ENCODE results near the gene LSM14A. TPM values are rescaled to one million over a fixed set of nuclear protein-coding genes. Genes with fewer than 3 reads are reported as not detected.
"Not testable (repeated sequence)": the region's sequence is repeated elsewhere in the genome, so short reads cannot be mapped to it uniquely, and the experiment has no call there.

The LSM14A gene
- total and polyA plus RNA-seq, 4 donors: 60.8 to 106 (median 93.2) TPM

- H3K4me3 ChIP-seq (ENCODE audit: low read depth, low read length); DNase-seq (ENCODE audit: low read depth in 4 of 6, low spot score in 6 of 6); H3K27ac ChIP-seq (ENCODE audit: low read depth, low read length): not testable (repeated sequence)
Measured at GRCh38 chr19:34243138-34243875, 71.0 kb downstream of the LSM14A start.

DNA sequence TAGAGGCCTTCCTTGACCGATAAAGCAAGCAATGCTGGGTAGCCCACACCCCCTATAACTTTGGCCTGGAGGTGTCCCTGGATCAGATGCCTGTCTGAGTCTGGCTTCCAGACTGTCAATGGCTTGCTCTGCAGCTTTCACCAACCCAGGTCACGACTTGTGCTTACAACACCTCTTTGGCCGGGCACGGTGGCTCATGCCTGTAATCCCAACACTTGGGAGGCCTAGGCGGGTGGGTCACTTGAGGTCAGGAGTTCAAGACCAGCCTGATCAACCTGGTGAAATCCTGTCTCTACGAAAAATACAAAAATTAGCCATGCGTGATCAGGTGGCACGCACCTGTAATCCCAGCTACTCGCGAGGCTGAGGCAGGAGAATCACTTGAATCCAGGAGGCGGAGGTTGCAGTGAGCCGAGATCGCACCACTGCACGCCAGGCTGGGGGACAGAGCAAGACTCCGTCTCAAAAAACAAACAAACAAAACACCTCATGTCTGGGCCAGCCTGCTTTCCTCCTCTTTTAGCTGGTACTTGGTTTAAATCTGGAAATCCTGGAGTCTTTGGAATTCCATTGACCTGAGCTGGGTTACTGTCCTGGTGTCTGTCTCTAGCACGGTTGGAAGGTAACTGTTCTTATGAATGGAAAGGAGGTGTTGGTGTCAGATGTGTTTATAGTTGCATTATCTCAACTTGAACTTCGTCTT, 71.7 kb downstream of the LSM14A start:
- WGBS (ENCODE audit: insufficient coverage): 94% methylated on average over 12 of the region's 17 CpGs
- H3K27me3 ChIP-seq (ENCODE audit: control insufficient read depth, insufficient read depth, low read length): no peaks in the 10 kb centered on the region
- no peak for DNase-seq (ENCODE audit: low read depth in 4 of 6, low spot score in 6 of 6)
- peaks cover 2% of the 10 kb centered on the region for H3K4me1 ChIP-seq (ENCODE audit: control insufficient read depth, insufficient read depth, low read length)
- no peaks in the 10 kb centered on the region for H3K9me3 ChIP-seq (ENCODE audit: control insufficient read depth, insufficient read depth, low read length)
- no peak overlapping the region for H3K27ac ChIP-seq (ENCODE audit: low read depth, low read length)
- no peaks in the 10 kb centered on the region for H3K36me3 ChIP-seq (ENCODE audit: control insufficient read depth, insufficient read depth, low read length)
- no peak overlapping the region for H3K4me3 ChIP-seq (ENCODE audit: low read depth, low read length)

More at GRCh38 chr19:34243138-34243875, 71.0 kb downstream of the LSM14A start:
- not testable (repeated sequence) for H3K36me3 ChIP-seq (ENCODE audit: control insufficient read depth, insufficient read depth, low read length); H3K4me1 ChIP-seq (ENCODE audit: control insufficient read depth, insufficient read depth, low read length); H3K9me3 ChIP-seq (ENCODE audit: control insufficient read depth, insufficient read depth, low read length); H3K27me3 ChIP-seq (ENCODE audit: control insufficient read depth, insufficient read depth, low read length)
- WGBS (ENCODE audit: insufficient coverage): 95% methylated on average over 7 of the region's 10 CpGs

- H3K4me1 ChIP-seq (ENCODE audit: control insufficient read depth, insufficient read depth, low read length): peaks cover 2% of the 10 kb centered on the region
- no peak for DNase-seq (ENCODE audit: low read depth in 4 of 6, low spot score in 6 of 6)
- H3K27me3 ChIP-seq (ENCODE audit: control insufficient read depth, insufficient read depth, low read length): no peaks in the 10 kb centered on the region
- no peaks in the 10 kb centered on the region for H3K9me3 ChIP-seq (ENCODE audit: control insufficient read depth, insufficient read depth, low read length)
- H3K27ac ChIP-seq (ENCODE audit: low read depth, low read length): no peak overlapping the region
- WGBS (ENCODE audit: insufficient coverage): 91% methylated on average over 9 of the region's 13 CpGs
- H3K4me3 ChIP-seq (ENCODE audit: low read depth, low read length): no peak overlapping the region
- H3K36me3 ChIP-seq (ENCODE audit: control insufficient read depth, insufficient read depth, low read length): no peaks in the 10 kb centered on the region
Measured at GRCh38 chr19:34244611-34245299, 72.5 kb downstream of the LSM14A start.

DNA sequence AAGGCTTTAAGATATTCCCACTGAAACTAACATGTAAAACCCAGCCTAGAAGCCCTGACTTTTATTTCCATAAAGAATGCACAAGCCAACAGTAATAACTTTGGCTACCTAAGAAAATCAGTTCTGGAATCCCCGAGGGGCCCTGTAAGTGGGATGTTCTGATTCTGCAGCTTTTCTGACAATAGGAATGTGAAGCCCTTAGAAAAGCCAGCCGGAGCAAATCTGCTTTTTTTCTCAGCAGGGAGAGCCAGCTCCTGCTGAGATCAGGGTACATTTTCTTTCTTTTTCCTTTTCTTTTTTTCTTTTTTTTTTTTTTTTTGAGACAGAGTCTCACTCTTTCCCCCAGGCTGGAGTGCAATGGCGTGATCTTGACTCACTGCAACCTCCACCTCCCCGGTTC, 74.0 kb downstream of the LSM14A start:
- no peaks in the 10 kb centered on the region for H3K9me3 ChIP-seq (ENCODE audit: control insufficient read depth, insufficient read depth, low read length)
- no peaks in the 10 kb centered on the region for H3K36me3 ChIP-seq (ENCODE audit: control insufficient read depth, insufficient read depth, low read length)
- peak in 1 of 6 donors; percentile 62 for DNase-seq (ENCODE audit: low read depth in 4 of 6, low spot score in 6 of 6)
- no peaks in the 10 kb centered on the region for H3K27me3 ChIP-seq (ENCODE audit: control insufficient read depth, insufficient read depth, low read length)
- 40% methylated on average over 1 of the region's 4 CpGs for WGBS (ENCODE audit: insufficient coverage)
- H3K4me3 ChIP-seq (ENCODE audit: low read depth, low read length): no peak overlapping the region
- H3K4me1 ChIP-seq (ENCODE audit: control insufficient read depth, insufficient read depth, low read length): peaks cover 2% of the 10 kb centered on the region
- H3K27ac ChIP-seq (ENCODE audit: low read depth, low read length): no peak overlapping the region

DNA sequence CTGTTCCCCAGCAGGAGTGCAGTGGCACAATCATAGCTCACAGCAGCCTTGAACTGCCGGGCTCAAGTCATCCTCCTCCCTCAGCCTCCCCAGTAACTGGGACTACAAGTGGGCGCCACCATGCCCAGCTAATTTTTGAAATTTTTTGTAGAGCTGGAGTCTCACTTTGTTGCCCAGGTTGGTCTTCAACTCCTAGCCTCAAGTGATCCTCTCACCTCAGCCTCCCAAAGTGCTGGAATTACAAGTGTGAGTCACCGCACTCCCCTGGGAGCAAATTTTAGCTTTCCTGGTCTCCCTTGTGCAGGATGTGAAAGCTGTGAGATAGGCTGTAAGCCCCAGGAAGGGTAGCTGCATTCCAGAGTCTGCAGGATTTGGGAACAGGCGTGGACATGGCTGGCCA, 76.6 kb downstream of the LSM14A start:
- no peak overlapping the region for H3K4me3 ChIP-seq (ENCODE audit: low read depth, low read length)
- no peaks in the 10 kb centered on the region for H3K9me3 ChIP-seq (ENCODE audit: control insufficient read depth, insufficient read depth, low read length)
- H3K36me3 ChIP-seq (ENCODE audit: control insufficient read depth, insufficient read depth, low read length): no peaks in the 10 kb centered on the region
- WGBS (ENCODE audit: insufficient coverage): 96% methylated on average over 2 of the region's 4 CpGs
- H3K27me3 ChIP-seq (ENCODE audit: control insufficient read depth, insufficient read depth, low read length): no peaks in the 10 kb centered on the region
- H3K4me1 ChIP-seq (ENCODE audit: control insufficient read depth, insufficient read depth, low read length): peaks cover 5% of the 10 kb centered on the region
- DNase-seq (ENCODE audit: low read depth in 4 of 6, low spot score in 6 of 6): no peak
- no peak overlapping the region for H3K27ac ChIP-seq (ENCODE audit: low read depth, low read length)

- not testable (repeated sequence) for DNase-seq (ENCODE audit: low read depth in 4 of 6, low spot score in 6 of 6); H3K27ac ChIP-seq (ENCODE audit: low read depth, low read length); H3K9me3 ChIP-seq (ENCODE audit: control insufficient read depth, insufficient read depth, low read length); H3K4me3 ChIP-seq (ENCODE audit: low read depth, low read length); H3K36me3 ChIP-seq (ENCODE audit: control insufficient read depth, insufficient read depth, low read length); H3K27me3 ChIP-seq (ENCODE audit: control insufficient read depth, insufficient read depth, low read length)
- peaks cover 17% of the 10 kb centered on the region for H3K4me1 ChIP-seq (ENCODE audit: control insufficient read depth, insufficient read depth, low read length)
- 100% methylated on average over 2 of the region's 14 CpGs for WGBS (ENCODE audit: insufficient coverage)
Measured at GRCh38 chr19:34253167-34253566, 80.9 kb downstream of the LSM14A start.

GRCh38 chr19:34253681-34254045, 81.4 kb downstream of the LSM14A start:
- WGBS (ENCODE audit: insufficient coverage): 88% methylated on average over 4 of the region's 17 CpGs
- not testable (repeated sequence) for H3K27me3 ChIP-seq (ENCODE audit: control insufficient read depth, insufficient read depth, low read length); H3K9me3 ChIP-seq (ENCODE audit: control insufficient read depth, insufficient read depth, low read length); H3K36me3 ChIP-seq (ENCODE audit: control insufficient read depth, insufficient read depth, low read length); DNase-seq (ENCODE audit: low read depth in 4 of 6, low spot score in 6 of 6)
- H3K4me1 ChIP-seq (ENCODE audit: control insufficient read depth, insufficient read depth, low read length): peaks cover 17% of the 10 kb centered on the region
- H3K27ac ChIP-seq (ENCODE audit: low read depth, low read length): peak overlapping the region; percentile 94
- H3K4me3 ChIP-seq (ENCODE audit: low read depth, low read length): peak overlapping the region; percentile 89

DNA sequence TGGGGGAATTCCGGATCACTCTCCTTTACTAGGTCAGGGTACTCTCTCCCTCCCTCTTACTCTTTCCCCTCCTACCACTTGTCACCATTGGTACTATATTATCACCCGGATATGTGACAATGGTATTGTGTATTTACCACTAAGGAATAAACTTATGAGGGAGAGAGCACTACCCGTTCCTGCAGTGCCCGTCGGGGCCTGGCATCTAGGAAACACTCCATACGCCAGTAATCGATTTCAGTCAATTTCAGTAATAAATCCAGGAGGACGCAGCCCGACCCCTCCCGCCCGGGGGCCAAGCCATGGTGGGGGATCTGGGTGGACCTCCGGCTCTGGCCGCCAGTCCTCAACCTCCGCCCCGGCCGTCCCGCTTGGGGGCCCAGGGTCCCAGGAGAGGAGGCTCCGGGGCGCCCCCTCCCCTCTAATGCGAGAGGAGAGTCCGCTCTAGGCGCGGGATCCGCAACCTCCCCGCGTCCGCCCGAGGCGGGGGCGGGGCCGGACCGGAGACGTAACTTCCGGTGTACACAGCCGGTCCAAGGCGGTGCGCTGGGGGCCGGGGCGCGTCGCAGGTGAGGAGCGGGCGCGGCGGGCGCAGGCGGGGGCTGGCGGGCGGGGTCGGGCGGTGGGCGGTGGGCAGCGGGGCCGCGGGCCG, 81.9 kb downstream of the LSM14A start, which contains the start of gene GARRE1:
TSS of gene GARRE1 (plus strand) at position 509 of the 652 bp plus-strand sequence. CDS start 45,920 bp downstream, outside the sequence.
- H3K36me3 ChIP-seq (ENCODE audit: control insufficient read depth, insufficient read depth, low read length): peaks cover 2% of the 10 kb centered on the region
- peaks cover 17% of the 10 kb centered on the region for H3K4me1 ChIP-seq (ENCODE audit: control insufficient read depth, insufficient read depth, low read length)
- WGBS (ENCODE audit: insufficient coverage): under 1% methylated on average over 48 of the region's 56 CpGs
- H3K9me3 ChIP-seq (ENCODE audit: control insufficient read depth, insufficient read depth, low read length): no peaks in the 10 kb centered on the region
- peak within 1 kb of the TSS; percentile 89 for H3K4me3 ChIP-seq (ENCODE audit: low read depth, low read length)
- no peaks in the 10 kb centered on the region for H3K27me3 ChIP-seq (ENCODE audit: control insufficient read depth, insufficient read depth, low read length)
- peak; percentile 62 to 95 (median 78) for DNase-seq (ENCODE audit: low read depth in 4 of 6, low spot score in 6 of 6)
- H3K27ac ChIP-seq (ENCODE audit: low read depth, low read length): peak within 1 kb of the TSS; percentile 94

DNA sequence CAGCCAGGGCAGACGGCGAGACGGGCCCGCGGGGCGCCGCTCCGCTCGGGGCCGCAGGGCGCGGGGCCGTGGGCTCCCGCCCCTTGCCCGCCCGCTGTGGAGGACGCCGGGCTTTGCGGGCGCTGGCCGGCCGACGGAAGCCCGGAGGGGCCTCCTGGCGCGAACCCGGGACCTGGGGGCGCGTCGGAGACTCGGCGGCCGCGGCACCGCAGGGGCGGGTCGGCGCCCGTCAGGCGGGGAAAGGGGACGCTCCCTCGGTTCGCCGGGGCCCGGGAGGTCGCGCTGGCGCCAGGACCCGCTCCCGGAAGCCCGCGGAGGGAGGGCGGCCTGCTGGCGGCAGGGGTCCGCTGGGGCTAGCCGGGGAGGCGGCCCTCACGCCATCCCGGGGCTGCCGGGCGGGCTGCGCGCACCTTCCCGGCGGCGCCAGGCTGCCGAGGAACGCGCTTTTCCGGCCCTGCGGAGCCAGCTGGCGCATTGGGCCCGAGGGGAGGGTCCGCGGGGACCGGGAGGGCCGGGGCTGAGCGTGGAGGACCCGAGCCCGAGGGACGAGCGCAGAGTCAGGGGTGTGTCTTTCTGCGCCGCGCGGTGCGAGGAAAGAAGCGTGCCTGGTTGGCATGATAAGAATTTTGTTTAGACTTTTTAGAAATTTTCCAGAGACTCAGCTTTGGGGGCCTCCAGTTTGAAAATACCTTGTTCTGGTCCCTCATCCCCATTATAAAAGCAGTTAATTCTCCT, 82.6 kb downstream of the LSM14A start:
- under 1% methylated on average over 88 of the region's 88 CpGs for WGBS (ENCODE audit: insufficient coverage)
- Histone ChIP-seq H3K27me3 (ENCODE audit: control insufficient read depth, insufficient read depth, low read length) (no peaks in the 10 kb centered on the region), H3K27ac (ENCODE audit: low read depth, low read length) (peak overlapping the region; percentile 75), H3K4me3 (ENCODE audit: low read depth, low read length) (peak overlapping the region; percentile 52), H3K4me1 (ENCODE audit: control insufficient read depth, insufficient read depth, low read length) (peaks cover 17% of the 10 kb centered on the region), H3K36me3 (ENCODE audit: control insufficient read depth, insufficient read depth, low read length) (peaks cover 2% of the 10 kb centered on the region), H3K9me3 (ENCODE audit: control insufficient read depth, insufficient read depth, low read length) (no peaks in the 10 kb centered on the region)
- DNase-seq (ENCODE audit: low read depth in 4 of 6, low spot score in 6 of 6): peak in 4 of 6 donors; percentile 13 to 67 (median 28)

Data from spinal cord (tissue), 10 donors.